ENCODE measurements around the gene DNAJA1.
"Not testable (repeated sequence)": the region's sequence is repeated elsewhere in the genome, so short reads cannot be mapped to it uniquely, and the experiment has no call there.

Gene DNAJA1

DNA sequence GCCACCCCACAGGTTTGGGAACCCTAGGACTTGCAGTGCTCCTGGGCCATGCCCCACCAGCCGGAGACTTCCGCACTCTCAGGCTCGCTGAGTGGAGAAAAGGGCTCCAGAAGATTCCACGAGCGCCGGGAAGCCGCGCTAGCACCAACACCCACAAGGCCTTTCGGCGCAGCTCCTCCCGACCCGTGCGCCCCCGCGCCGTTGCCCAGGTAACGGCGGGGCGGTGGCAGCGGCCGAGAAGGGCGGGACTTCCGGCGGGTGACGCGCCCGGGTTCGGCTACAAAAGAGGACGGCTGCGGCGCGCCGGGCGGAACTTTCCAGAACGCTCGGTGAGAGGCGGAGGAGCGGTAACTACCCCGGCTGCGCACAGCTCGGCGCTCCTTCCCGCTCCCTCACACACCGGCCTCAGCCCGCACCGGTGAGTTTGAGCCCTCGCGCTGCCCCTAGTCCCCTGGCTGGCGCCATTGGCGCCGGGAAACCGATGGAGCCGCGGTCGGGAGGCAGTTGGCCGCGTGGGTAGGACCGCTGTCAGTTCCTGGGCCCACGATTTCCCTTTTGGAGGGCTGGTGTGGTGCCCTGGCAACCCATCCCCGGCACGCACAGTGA is at the start of gene DNAJA1:
TSS of gene DNAJA1 (plus strand) at position 308 of the 606 bp plus-strand sequence. CDS start 1,212 bp downstream, outside the sequence.
- DNase-seq, result peak; percentile 96

DNA sequence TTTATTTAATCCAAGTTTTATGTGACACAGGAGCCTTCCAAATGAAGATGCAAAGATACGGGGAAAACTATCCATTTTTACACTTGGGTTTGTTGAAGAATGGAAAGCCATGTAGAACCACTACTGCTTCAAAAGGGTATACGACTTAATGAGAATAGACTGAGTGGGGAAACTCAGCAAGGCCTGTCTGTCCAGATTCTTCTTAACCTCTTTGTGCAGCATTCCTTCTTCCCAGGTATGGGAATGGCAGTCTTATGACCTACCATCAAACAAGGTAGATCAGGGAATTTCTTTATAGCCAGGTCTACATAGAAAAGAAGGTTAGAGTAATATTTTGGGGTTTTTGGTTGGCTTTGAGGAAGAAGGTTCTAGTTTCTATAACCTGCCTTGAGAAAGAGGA is 47.0 kb upstream of the DNAJA1 start:
- no peak for DNase-seq

DNA sequence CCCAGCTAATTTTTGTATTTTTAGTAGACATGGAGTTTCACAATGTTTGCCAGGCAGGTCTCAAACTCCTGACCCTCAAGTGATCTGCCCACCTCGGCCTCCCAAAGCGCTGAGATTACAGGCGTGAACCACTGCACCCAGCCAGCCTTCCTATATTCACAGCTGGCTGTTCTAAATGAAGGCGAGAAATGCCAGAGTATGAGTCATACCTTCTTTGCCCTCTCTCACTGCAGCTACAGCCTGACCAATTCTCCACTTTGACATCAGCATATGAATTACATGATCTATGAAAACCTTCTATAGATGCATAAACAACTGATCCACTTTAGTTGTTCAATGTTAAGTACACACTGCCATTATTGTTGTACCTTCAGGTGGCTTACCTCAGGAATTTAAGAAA is 38.1 kb upstream of the DNAJA1 start:
- no peak for DNase-seq

DNA sequence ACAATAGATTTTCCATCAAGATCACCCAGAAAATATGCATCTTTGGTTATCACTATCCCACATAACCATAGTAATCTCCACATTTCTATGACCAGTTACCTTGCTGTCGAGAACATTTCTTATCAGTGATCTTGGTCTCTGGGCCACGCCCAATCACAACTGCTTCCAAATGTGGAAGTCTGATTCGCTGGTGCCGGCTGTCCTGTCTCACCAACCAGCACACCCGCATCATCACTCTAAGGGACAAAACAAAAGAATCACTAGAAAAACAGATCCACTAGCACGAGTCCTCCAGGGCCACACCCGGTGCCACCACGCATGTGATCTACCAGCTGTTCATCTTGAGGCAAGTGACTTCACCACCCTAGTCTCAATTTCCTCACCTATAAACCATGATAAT is 35.4 kb upstream of the DNAJA1 start:
- DNase-seq, result no peak

DNA sequence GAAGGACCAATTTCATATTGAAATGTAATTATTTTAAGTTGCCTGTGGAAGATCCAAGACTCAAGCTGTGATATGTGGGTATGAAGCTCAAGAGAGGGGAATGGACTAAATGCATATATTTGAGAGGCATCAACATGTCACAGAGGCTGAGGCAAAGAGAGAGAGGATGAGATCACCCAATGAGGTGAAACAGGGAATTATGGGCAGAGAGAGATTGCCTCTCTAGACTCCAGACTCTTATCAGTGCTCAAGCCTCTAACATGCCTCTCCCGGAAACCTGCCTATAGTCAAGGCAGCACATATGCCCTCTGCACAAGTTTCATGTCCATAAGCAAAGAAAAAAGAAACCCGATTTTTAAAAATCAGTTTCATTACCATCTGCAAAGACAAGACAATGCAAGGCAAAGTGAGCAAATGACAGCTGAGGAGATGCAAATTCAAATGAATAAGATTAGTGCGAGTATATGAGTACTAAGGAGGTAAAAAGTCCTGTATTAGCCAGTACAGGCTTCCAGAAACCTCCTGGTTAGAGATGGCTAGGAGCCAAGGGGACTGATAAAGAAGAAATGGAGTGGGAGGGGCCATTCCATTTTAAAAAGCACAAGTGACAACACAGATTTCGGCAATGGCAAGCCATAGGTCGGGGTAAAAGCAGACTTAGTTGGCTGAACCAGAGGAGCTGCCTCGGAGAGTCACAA is 33.0 kb upstream of the DNAJA1 start:
- no peak for DNase-seq

DNA sequence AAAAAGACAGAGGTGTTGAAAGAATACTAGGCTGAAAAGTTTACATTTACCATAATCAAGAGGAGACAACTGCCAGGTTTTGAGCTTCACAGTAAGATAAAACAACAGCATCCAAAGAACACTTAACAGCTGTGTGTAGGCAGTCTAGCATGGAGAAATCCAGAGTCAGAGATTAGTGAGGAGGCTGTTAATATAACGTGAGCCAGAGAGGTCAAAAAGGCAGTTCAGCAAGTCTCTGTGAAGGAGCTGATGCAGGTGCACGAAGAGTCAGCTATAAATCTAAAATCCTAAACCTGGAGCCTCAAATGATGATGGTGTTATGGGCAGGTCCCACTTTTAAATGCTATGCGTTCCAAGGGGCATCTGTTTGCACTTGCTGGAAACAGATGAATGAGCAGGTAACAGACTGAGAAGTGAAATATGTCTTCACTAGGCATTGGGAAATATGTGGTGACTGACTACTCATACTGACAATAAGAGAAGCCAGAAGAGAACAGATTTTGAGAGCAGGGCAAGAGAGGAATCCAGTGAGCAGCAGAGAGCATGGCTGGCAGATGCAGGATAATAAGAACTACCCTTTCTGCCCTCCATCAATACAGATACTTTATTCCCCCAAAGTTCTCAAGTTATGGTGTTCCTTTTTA is 32.4 kb upstream of the DNAJA1 start:
- no peak for DNase-seq

DNA sequence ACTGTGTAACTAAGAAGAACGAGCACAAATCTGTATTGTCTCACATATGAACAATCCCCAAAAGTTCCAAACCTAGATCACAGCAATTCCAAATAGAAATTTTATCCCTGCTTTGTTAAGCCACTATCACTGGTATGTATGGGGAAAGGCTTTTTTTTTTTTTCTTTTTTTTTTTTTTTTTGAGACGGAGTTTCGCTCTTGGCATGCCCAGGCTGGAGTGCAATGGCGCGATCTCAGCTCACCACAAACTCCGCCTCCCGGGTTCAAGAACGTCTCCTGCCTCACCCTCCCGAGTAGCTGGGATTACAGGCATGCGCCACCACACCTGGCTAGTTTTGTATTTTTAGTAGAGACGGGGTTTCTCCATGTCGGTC is 24.4 kb upstream of the DNAJA1 start:
- peak; percentile 9 for DNase-seq

DNA sequence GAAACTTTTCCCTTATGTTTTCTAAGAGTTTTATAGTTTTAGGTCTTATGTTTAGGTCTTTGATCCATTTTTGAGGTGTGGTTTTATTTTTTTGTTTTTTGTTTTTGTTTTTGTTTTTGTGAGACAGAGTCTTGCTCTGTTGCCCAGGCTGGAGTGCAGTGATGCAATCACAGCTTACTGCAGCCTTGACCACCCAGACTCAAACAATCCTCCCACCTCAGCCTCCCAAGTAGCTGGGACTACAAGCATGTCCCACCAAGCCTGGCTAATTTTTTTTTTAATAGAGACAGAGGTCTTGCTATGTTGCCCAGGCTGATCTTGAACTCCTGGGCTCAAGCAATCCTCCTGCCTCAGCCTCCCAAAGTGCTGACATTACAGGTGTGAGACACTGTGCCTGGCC is 19.7 kb upstream of the DNAJA1 start:
- not testable (repeated sequence) for DNase-seq

DNA sequence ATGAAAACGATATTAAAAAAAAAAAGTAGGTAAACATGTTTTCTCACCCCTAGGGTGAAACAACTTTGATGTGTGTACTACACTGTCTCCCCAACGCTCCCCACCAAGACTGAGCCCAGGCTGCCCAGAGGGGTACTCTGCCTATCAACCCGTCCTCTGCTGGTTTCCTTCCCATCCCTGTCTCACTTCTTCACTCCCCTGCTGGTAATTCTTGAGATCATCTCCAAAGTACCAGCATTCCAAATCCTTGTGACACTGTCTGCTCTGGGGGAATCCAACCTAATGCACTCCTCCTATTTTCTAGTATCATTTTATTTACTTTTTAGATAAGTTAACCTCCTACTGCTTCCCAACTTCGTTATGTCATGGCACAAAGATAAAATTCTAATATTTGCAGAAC is 17.3 kb upstream of the DNAJA1 start:
- DNase-seq, result no peak

DNA sequence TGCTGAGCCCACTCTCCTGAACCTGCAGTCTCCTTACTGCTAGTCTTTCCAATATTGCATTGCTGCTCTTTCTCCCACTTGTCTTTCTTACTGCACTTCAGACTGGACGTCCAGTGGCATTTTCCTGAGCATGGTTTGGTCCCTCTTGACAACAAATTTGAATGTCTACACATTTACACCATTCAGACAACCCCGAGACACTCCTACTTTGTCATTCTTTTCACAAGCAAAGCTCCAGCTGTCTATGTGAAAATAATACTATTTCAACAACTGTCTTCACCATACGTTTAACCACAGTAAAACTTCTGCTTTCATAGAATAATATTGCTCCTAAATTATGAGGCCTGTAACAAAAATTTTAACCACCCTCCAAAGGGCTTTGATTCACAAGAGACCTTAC is 13.2 kb upstream of the DNAJA1 start:
- DNase-seq, result no peak

DNA sequence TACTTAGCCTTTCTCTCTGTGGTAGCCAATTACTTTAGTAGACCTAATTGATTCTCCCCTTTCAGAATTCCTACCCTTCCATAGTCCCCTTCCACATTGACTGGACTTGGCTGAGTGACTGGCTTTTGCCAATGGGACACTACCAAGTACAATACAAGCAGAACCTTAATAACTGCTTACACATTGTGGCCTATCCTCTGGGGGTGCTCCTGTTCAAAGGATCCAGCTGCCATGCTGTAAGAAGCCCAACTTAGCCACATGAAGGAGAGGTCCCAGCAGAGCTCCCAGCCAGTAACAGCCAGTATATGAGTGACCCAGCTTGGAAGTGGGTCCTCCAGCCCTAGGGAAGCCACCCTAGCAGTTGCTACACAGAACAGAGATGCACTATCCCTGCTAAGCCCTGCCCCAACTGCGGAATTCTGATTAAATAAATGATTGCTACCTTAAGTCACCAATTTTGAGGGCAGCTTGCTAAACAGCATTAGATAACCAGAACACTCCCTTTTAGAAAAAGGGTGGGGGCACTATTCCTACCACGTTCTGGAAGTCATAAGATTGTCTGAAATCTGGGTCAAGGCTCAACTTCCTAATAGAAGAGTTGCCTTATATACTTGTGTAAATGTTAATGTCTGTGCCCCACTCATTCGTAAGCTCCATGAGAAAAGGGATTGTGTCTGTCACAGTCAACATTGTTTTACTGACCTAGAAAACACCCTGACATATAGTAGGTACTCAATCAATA is 12.6 kb upstream of the DNAJA1 start:
- DNase-seq, result no peak

DNA sequence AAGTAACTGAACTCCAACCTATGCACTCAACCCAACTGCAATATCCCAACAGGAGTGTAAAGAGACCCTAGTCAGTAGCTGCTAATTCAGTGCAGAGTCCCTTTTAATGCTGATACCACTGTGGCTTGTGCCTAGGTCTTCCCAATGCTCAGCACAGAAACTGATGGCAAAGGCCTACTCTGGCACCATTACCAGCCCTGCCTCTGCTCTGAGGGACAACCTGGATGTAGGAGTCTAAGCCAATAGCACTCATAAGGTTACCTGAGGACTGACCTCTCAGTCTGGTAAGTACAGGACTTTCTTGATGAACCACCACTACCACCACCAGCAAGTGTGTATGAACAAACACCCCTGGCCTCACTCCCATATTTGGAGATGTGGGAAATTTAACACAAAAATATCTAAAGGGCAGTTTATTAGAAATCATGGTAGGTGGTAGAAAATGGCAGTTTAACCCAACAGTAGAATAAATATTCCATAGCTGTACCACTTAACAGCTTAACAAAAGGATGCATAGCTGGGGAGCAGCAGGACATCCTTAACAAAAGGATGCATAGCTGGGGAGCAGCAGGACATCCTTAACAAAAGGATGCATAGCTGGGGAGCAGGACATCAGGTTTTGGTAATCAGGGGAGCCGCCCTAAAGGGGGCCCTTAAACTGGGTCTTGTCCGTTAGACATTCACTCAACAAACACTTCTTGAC is 11.0 kb upstream of the DNAJA1 start:
- no peak for DNase-seq

DNA sequence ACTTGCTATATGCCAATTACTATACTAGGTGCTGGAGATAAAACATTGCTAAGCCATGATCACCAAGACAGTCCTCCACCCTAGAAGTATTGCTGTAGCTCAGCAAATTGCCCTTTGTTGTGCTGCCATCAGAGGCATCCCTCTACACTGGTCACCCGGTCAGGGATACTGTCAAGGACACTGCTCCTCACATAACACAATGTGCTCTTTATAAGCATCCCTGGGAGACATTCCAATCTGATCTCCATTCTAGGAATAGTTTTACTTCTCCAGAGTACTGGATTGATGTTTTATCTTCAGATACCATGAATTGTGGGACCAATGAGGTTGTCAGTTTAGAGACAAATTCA is 10.4 kb upstream of the DNAJA1 start:
- DNase-seq, result no peak

DNA sequence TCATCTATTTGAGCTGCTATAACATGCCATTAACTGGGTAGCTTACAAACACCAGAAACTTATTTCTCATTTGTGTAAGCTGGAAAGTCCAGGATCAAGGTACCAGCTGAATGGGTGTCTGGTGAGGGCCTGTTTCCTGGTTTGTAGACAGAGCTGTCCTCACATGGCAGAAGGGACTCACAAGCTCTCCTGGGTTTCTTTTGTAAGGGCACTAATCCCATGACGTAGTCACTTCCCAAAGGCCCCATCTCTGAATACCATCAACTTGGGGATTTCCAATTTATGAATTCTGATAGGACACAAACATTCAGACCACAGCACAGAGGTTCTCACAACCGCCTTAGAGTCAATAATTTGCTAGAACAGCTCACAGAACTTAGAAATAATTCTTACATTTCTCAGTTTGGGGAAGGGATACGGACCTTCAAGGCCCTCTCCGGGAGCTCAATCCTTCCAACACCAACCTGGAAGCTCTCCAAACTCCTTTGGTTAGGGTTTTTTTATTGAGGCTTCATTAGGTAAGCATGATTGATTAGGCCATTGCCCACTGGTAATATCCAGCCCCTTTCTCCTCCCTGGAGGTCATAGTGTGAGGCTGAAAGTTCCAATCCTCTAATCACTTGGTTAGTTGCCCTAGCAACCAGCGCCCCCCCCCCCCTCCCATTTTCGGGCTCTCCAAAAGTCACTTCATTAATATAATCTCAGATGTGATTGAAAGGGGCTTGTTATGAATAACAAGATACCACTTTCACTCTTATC is 7.6 kb upstream of the DNAJA1 start:
- DNase-seq, result no peak

DNA sequence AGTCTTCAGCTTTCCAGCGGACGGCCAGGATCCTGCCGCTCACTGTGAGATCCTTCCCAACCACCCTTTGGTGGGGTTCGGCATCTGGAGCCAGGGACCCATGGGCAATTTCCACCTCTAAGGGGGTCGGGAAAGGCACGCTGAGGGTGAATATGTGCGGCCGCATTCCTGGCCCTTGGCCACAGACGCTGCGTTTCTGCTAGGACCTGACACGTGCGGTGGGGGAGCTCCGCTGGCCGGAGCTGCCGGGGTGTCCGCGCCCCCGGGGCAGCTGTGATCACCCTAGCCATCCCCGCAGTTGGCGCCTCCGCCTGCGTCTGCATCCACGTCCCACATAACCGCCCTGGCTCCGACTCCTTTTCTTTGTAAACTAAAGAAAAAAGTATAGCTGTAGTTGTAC is 5.3 kb upstream of the DNAJA1 start:
- no peak for DNase-seq

DNA sequence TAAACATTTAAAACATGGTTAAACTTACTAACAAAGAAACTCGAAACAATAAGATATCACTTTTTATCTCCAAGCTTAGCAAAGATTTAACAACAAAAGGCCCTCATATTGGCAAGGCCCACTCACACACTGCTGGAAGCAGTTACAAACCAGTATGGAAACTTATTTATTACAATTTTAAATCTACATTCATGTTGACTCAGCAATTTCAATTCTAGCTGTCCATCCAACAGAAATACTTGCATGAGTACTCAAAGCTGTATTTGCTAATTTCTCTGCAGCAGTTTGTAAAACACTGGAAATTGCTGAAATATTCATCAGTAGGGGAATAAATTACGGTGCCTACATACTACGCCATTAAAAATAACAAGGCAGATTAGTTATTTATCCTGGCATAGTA is 2.8 kb upstream of the DNAJA1 start:
- no peak for DNase-seq

DNA sequence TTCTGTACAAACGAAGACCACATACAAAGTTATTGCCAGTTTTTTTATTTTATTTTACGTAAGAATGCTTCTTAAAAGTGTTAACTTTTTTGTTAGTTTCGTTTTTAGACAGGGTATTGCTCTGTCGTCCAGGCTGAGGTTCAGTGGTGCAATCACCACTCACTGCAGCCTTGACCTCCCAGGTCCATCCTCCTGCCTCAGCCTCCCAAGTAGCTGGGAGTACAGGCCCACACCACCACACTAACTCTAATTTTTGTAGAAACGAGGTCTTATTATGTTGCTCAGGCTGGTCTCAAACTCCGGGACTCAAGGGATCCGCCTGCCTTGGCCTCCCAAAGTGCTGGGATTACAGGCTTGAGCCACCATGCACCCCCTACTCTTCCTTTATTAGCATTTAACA is 2.3 kb upstream of the DNAJA1 start:
- no peak for DNase-seq

DNA sequence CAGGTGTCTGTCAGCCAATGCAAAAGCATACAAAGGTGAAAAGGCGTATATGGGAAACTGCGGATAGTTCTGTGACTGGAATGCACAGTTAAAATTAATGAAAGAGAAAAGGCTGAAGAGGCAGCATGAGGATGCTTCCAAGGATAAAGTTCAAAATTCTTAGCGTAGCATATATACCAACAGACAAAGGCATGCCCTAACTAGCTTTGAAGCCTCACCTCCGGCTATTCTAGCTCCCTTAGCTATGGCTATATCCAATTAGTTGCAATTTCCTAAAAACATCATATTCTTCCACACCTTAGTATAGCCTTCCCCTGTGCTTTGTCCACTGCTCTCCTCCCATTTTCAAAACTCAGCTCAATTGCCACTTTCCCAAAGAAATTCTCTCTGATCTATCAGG is 1.4 kb upstream of the DNAJA1 start:
- DNase-seq, result no peak

DNA sequence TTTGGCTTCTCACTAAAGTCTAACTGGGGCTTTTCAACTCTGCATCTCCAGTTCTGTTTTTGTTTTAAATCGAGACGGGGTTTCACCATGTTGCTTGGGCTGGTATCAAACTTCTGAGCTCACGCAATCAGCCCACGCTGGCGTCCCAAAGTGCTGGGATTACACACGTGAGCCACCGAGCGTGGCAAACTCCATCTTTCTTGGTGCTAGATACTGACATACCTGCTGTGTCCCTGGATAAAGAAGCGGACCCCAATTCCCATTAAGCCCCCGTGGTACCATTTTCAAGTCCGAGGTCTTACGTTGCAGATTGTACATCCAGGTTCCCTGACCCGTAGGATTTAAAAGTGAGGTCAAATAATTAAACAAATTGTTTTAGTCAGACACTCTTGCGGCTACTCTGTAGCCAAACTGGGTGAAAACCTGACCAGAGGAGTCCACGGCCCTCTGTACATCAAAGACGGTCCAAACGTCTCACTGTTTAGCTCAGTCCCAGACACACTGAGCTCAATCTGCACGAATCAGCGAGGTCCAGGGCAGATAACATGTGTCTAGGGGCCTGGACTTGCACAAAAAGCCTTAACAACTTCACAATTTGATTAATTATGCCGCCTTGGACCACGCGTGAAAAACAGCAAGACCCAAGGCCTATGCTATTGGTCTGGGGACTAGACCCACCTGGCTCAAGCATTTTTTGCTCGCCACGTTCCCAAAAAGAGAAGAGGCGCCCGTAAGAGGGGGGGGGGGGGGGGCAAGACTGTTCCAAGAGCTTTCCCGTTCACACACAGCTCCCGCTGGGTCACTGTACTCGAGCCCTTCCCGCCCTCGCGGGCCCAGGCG is 727 bp upstream of the DNAJA1 start:
- no peak for DNase-seq

DNA sequence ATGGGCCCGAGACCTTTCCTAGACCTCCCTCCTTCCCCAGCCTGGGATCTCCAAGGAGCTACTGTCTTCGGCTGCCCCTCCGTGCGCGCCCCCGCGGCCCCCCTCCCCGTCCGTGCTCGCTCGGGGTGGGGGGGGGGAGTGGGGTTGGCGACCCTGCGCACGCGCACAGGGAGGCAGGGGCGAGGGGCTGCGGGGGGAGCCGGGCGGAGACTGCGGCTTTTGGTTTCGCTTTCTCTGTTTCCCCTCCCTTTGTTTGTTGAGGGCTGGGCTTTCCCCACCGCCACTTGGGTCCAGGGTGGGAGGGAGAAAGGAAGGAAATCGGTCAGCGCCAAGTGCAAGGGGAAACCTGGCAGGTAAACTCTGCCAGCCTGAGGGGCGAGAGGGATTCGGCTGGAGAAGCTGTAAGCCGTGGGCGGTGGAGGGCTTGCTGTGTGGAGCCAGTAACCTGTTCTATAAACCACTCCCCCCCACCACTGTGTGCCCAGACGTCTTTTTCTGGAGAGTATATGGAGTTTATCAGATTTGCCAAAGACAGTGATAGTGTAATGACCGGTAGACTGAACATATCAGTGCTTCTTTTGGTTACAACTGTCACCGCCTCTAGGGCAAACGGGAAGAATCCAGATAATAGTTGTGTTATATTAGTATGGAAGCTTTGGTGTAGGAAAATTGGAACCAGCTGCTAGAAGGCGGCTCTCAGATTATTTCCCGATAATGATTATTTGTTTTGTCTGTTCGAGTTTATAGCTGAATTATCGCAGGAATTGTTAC is 684 bp downstream of the DNAJA1 start:
- peak; percentile 69 for DNase-seq
